ENCODE measurements around the gene ASPSCR1. TPM values are rescaled to one million over a fixed set of nuclear protein-coding genes. Genes with fewer than 3 reads are reported as not detected.

Gene ASPSCR1
- total and polyA plus RNA-seq, 2 of the 13 experiments (the other 11 are each of a cell fraction or from before 2014, with no cell fraction given), result 274 to 314 TPM

- TF ChIP-seq, protein P1, sequence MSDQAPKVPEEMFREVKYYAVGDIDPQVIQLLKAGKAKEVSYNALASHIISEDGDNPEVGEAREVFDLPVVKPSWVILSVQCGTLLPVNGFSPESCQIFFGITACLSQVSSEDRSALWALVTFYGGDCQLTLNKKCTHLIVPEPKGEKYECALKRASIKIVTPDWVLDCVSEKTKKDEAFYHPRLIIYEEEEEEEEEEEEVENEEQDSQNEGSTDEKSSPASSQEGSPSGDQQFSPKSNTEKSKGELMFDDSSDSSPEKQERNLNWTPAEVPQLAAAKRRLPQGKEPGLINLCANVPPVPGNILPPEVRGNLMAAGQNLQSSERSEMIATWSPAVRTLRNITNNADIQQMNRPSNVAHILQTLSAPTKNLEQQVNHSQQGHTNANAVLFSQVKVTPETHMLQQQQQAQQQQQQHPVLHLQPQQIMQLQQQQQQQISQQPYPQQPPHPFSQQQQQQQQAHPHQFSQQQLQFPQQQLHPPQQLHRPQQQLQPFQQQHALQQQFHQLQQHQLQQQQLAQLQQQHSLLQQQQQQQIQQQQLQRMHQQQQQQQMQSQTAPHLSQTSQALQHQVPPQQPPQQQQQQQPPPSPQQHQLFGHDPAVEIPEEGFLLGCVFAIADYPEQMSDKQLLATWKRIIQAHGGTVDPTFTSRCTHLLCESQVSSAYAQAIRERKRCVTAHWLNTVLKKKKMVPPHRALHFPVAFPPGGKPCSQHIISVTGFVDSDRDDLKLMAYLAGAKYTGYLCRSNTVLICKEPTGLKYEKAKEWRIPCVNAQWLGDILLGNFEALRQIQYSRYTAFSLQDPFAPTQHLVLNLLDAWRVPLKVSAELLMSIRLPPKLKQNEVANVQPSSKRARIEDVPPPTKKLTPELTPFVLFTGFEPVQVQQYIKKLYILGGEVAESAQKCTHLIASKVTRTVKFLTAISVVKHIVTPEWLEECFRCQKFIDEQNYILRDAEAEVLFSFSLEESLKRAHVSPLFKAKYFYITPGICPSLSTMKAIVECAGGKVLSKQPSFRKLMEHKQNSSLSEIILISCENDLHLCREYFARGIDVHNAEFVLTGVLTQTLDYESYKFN (CRISPR knock-in tag; conservative IDR thresholded peaks at IDR 0.05), result no peak
- TF ChIP-seq, protein P2, sequence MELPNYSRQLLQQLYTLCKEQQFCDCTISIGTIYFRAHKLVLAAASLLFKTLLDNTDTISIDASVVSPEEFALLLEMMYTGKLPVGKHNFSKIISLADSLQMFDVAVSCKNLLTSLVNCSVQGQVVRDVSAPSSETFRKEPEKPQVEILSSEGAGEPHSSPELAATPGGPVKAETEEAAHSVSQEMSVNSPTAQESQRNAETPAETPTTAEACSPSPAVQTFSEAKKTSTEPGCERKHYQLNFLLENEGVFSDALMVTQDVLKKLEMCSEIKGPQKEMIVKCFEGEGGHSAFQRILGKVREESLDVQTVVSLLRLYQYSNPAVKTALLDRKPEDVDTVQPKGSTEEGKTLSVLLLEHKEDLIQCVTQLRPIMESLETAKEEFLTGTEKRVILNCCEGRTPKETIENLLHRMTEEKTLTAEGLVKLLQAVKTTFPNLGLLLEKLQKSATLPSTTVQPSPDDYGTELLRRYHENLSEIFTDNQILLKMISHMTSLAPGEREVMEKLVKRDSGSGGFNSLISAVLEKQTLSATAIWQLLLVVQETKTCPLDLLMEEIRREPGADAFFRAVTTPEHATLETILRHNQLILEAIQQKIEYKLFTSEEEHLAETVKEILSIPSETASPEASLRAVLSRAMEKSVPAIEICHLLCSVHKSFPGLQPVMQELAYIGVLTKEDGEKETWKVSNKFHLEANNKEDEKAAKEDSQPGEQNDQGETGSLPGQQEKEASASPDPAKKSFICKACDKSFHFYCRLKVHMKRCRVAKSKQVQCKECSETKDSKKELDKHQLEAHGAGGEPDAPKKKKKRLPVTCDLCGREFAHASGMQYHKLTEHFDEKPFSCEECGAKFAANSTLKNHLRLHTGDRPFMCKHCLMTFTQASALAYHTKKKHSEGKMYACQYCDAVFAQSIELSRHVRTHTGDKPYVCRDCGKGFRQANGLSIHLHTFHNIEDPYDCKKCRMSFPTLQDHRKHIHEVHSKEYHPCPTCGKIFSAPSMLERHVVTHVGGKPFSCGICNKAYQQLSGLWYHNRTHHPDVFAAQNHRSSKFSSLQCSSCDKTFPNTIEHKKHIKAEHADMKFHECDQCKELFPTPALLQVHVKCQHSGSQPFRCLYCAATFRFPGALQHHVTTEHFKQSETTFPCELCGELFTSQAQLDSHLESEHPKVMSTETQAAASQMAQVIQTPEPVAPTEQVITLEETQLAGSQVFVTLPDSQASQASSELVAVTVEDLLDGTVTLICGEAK (IDR thresholded peaks at IDR 0.05), result no peak
- TF ChIP-seq, protein P2 (CRISPR knock-in tag; IDR thresholded peaks at IDR 0.05), result no peak
- TF ChIP-seq, protein P3, sequence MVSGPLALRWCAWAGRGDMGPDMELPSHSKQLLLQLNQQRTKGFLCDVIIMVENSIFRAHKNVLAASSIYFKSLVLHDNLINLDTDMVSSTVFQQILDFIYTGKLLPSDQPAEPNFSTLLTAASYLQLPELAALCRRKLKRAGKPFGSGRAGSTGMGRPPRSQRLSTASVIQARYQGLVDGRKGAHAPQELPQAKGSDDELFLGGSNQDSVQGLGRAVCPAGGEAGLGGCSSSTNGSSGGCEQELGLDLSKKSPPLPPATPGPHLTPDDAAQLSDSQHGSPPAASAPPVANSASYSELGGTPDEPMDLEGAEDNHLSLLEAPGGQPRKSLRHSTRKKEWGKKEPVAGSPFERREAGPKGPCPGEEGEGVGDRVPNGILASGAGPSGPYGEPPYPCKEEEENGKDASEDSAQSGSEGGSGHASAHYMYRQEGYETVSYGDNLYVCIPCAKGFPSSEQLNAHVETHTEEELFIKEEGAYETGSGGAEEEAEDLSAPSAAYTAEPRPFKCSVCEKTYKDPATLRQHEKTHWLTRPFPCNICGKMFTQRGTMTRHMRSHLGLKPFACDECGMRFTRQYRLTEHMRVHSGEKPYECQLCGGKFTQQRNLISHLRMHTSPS (CRISPR knock-in tag; IDR thresholded peaks at IDR 0.05; ENCODE audit: low read depth), result no peak
Observed at GRCh38 chr17:81929253-81930141, 47.9 kb upstream of the ASPSCR1 start (continued).
